Left ventricle myocardium superior (tissue), 1 donor: Measurements from ENCODE around the gene TSPAN32. TPM values are rescaled to one million over a fixed set of nuclear protein-coding genes. Genes with fewer than 3 reads are reported as not detected.
"Not testable (repeated sequence)": the region's sequence is repeated elsewhere in the genome, so short reads cannot be mapped to it uniquely, and the experiment has no call there.

Experiments
- ATAC-seq: fragments of 200-7000 bp; cut with Tn5 transposase; one replicate; pipeline ENCODE4 v1.9.1; 2020; ENCODE audit warnings: mild to moderate bottlenecking, moderate library complexity
- DNase-seq: peaks from one replicate; pipeline ENCODE4 v3.0.0-alpha.2; 2020
- intact Hi-C: fragments of 100-400 bp; cut with micrococcal nuclease; formaldehyde crosslinking; loops from one replicate; pipeline ENCODE4 v1.11.0; 2022
- total RNA-seq: library from RNA; stranded (reverse); fragmentation: NEBNext Ultra II Directional; extraction: Animal tissue kit (Norgen Biotek cat#: 25700); gene quantifications from one replicate; pipeline ENCODE4 v1.2.1, GENCODE V29; 2021
- donor health status: DM: no; HTN: yes; CAD: no; lungs with severe emphysema.

The TSPAN32 gene
- total RNA-seq, 1 donor from 2014 or later, result 19.9 TPM

DNA sequence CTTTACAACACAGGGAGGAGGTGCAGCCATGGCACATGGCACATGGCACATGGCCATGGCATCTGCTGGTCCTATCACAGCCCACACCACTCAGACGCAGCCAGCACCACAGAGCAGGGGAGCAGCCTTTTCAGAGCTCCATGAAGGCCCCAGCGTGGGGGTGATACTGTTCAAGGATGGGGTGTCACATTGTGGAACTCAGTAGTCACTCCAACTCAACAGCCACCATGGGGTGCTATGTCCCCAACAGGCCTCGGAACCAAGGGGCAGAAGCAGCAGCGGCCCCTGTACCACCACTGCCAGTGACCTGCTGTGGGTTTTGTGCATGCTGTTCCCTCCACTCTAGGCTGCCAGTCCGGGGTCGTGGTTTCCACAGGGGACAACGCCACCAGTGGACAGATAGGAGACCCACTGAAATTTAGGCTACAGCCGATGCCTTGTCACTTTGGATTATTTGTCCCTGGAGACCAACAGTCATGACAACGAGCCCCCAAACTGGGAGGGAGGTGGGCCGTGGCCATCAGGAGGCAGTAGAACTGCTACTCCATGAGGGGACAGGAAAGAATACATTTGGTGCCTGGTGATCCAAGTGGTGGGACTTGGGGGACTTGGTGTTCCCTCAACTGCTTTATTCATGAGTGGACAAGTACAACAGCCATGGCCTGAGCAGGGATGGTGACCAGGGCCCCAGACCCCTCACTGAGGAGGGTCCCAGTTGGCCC is 44.9 kb downstream of the TSPAN32 start:
- intact Hi-C loops, result no loop called here
- ATAC-seq, result no peak
- no peak for DNase-seq

GRCh38 chr11:2347308-2347830 is 45.6 kb downstream of the TSPAN32 start:
- no peak for DNase-seq
- intact Hi-C loops, result no loop called here
- no peak for ATAC-seq

GRCh38 chr11:2348986-2349385 is 47.2 kb downstream of the TSPAN32 start:
- no peak for ATAC-seq
- intact Hi-C loops, result no loop called here
- DNase-seq, result no peak

DNA sequence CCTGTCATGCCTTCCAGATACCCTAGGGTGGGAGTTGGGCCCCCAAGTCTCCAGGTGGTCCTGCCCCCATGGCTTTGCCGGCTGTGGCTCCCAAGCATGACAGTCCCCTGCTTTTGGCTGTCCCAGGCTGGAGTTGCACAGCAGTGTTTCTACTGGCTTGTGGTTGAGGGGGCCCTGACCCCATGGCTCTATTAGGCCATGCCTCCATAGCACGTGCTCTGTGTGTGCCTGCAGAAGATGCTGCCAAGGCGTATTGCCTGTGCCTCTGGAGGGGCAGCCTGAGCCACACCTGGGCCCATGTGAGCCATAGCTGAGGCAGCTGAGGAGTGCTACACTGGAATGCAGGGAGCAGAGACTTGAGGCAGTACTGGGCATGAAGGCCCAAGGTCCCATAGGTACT is 49.9 kb downstream of the TSPAN32 start:
- ATAC-seq, result no peak
- no peak for DNase-seq
- intact Hi-C loops, result no loop called here

- ATAC-seq (no peak), DNase-seq (no peak)
- intact Hi-C loops, result no loop called here
These were observed 50.6 kb downstream of the TSPAN32 start for GRCh38 chr11:2352420-2352819.

- intact Hi-C loops, result no loop called here
- ATAC-seq, result no peak
- DNase-seq, result no peak
These were observed 53.3 kb downstream of the TSPAN32 start for GRCh38 chr11:2355000-2355644.

DNA sequence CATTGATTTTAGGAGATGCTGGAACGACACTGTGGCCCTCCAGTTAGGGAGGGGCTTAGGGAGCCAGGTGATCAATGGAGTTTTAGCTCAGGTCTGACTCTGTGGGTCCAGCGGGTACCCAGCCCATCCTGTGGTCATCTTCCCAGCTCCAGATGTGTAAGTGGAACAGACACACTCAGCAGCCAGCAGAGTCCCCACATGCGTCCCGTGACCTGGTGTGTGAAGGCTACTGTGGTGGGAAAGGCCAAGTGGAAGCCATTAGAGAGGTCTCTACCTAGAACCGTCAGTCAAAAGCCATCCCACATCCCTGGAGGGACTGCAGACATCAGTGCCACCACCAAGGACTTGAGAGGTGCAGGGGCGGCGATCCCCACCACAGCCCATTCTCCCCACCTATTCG is 55.4 kb downstream of the TSPAN32 start:
- intact Hi-C loops, result no loop called here
- DNase-seq (no peak), ATAC-seq (no peak)

DNA sequence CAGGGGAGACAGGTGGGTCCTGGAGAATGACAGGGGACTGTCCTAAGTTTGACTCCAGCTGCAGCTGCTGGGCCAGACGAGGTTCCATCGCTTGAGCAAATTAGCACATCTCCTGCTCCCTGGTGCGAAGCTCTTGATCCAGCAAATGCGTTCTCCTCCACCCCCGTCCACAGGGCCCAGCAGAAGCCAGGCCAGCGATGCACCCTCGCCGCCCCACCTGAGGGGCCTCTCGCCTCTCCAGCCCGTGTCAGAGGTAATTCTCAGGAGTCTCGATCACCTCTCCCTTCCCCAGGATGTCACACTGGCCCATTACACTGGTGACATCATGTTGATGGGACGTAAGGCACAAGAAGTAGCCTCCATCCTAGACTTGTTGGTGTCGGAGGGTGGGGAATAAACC is 55.8 kb downstream of the TSPAN32 start:
- ATAC-seq, intact Hi-C loops, DNase-seq: not testable (repeated sequence)

GRCh38 chr11:2358754-2359442 is 57.1 kb downstream of the TSPAN32 start:
- DNase-seq (no peak), ATAC-seq (no peak)
- intact Hi-C loops, result no loop called here

- no peak for DNase-seq
- intact Hi-C loops, result no loop called here
- no peak for ATAC-seq
These were observed 57.7 kb downstream of the TSPAN32 start for GRCh38 chr11:2359557-2359956.

DNA sequence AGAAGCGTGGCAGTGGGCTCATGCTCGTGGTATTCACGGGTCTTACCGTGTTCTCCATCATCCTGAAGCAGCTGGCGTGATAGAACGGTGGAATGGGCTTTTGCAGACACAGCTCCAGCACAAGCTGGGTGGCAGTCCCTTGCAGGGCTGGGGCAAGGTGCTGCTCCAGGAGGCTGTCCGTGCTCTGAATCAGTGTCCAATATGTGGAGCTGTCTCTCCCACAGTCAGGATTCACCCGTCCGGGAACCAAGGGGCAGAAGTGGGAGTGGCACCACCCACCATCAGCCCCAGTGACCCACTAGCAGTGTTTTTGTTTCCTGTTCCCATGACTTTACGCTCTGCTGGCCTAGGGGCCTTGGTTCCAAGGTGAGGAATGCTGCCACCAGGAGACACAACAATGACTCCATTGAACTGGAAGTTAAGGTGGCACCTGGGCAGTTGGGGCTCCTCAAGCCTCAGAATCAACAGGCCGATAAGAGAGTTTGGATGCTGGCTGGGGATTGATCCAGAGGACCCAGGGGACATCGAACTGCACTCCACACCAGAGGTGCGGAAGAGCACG is 58.3 kb downstream of the TSPAN32 start:
- intact Hi-C loops, result no loop called here
- DNase-seq, result no peak

GRCh38 chr11:2361565-2361964 is 59.8 kb downstream of the TSPAN32 start:
- intact Hi-C loops, result no loop called here
- no peak for ATAC-seq
- no peak for DNase-seq

More for the DNA sequence above, 58.3 kb downstream of the TSPAN32 start:
- ATAC-seq, result no peak

DNA sequence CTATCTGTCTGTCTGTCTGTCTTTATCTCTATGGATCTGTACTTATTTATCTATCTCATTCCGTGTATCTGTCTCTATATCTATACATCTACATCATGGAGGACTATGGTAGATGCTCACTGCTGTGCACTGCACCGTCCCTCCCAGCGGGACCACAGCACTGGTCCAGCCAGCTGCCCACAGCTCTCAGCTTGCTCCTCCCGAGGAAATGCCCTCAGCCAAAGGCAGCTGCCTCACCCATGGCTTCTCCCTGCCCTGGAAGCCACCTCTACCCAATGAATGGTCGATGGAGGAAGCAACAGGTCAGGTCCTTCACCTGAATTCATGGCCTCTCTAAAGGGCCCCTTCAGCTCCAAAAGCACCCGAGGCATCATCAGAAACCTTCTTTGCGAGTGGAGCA is 60.6 kb downstream of the TSPAN32 start:
- DNase-seq (no peak), ATAC-seq (no peak)
- intact Hi-C loops, result no loop called here

GRCh38 chr11:2363130-2363529 is 61.3 kb downstream of the TSPAN32 start:
- intact Hi-C loops, result no loop called here
- no peak for DNase-seq
- no peak for ATAC-seq

DNA sequence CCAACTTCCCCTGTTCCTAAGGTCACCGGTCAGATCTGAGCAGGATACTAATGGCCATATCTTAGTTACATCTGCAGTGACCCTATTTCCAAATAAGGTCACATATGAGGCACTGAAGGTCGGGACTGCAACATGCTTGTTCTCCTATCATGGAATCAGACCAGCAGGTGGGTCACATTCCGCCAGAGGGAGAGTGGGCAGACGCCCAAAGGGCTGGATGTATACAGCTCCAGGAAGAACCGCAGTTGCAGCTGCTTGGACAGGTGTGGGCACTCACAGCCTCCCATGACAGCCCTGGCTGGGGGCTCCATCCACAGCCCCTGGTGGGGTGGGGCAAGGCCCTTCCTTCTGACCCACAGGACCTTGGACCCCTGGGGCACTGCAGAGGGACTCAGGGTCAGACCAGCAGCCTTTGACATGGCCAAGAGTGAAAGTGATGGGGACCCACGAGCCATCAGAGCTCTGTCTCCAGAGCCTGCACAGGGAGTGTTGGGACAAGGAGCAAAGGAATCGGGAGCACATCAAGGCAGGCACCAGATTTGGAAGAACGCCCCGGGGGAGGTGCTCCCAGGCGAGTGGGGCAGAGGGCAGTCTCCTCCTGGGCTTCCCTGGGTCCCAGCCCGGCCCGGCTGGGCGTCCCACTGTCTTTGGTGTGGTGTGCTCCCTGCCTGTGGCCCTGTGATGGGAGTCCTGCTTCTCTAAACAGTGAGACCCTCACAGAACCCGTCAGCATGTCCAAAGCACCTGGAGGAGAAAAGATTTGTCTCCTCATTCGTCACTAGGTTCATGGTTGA is 62.0 kb downstream of the TSPAN32 start:
- intact Hi-C loops, result no loop called here
- DNase-seq (no peak), ATAC-seq (no peak)

DNA sequence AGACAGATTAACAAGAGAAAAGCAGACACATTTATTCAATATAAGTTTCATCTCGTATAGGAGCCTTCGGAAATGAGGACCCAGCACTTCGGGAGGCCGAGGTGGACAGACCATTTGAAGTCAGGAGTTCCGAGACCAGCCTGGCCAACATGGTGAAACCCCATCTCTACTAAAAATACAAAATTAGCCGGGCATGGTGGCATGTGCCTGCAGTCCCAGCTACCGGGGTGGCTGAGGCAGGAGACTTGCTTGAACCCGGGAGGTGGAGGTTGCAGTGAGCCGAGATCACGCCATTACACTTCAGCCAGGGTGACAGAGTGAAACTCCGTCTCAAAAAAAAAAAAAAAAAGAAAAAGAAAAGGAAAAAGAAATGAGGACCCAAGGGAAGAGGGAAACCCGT is 62.6 kb downstream of the TSPAN32 start:
- DNase-seq, ATAC-seq, intact Hi-C loops: not testable (repeated sequence)

GRCh38 chr11:2365571-2366210 is 63.9 kb downstream of the TSPAN32 start:
- DNase-seq (no peak), ATAC-seq (no peak)
- intact Hi-C loops, result no loop called here

DNA sequence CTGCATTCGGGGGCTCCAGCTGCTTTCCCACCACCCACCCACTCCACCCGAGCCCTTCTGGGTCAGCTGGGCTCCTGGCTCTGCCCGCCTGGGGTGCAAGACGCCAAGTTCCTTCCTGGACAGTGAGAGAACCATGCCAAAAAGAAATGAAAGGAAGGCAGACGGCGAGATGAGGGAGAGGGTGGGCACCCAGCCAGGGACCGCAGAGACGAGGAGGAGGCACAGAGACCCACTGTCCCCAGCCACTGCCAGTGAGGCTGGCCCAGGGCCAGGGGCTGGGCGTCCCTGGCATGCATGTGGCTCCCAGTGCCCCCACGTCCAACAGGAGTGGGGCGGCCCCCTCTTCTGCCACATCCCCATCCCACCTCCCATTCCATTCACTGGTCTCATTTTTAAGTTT is 64.5 kb downstream of the TSPAN32 start:
- ATAC-seq, result peak; percentile 32
- peak; percentile 62 for DNase-seq
- intact Hi-C loops, result no loop called here

DNA sequence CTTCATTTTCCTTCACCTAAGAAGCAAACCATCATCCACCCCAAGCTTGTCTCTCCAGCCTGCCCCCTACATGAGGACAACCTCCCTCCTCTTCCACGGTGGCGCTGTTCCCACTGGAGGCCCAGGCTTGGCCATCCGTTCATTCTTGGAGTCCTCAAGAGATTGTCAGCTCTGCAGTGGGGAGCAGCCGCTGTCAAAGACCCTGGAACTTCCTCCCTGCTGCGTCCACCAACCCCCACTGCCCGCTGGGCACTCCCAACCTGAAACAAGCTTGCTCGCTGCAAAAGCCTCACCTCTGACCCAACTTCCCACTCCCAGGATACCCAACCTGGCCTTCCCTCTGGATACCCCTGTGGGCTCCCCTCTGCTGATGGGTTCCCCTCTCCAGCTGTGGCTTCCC is 64.9 kb downstream of the TSPAN32 start:
- ATAC-seq (peak; percentile 7), DNase-seq (no peak)
- intact Hi-C loops, result no loop called here
